GM21367 (cell line): ENCODE data around the gene SLC4A1.

Experiments used
- ATAC-seq: cut with Tn5 transposase; IDR thresholded peaks from one replicate; pipeline ENCODE4 v1.9.1; 2021; ENCODE audit not compliant: unreplicated experiment

The SLC4A1 gene

GRCh38 chr17:44207319-44207718 lies 60.6 kb downstream of the SLC4A1 start:
- no peak for ATAC-seq

- no peak for ATAC-seq
These were observed 61.1 kb downstream of the SLC4A1 start for GRCh38 chr17:44206825-44207155.

GRCh38 chr17:44205962-44206824 lies 61.7 kb downstream of the SLC4A1 start:
- no peak for ATAC-seq

GRCh38 chr17:44204441-44204882 lies 63.5 kb downstream of the SLC4A1 start:
- no peak for ATAC-seq

GRCh38 chr17:44203731-44204440 lies 64.0 kb downstream of the SLC4A1 start:
- no peak for ATAC-seq

GRCh38 chr17:44202756-44203155 lies 65.2 kb downstream of the SLC4A1 start:
- ATAC-seq: no peak

GRCh38 chr17:44200478-44201155 lies 67.3 kb downstream of the SLC4A1 start:
- no peak for ATAC-seq

- ATAC-seq: peak; percentile 49
These were observed 68.1 kb downstream of the SLC4A1 start, which contains the start of gene ATXN7L3 for GRCh38 chr17:44199553-44200477. Gene ATXN7L3, minus strand, starts transcription at chr17:44199884. Its CDS starts 1,814 bp downstream, at chr17:44198070.

- ATAC-seq: peak; percentile 4
These were observed 69.0 kb downstream of the SLC4A1 start for GRCh38 chr17:44198721-44199552.
